Progenitor cell of endocrine pancreas (in vitro differentiated cells): ENCODE results near the gene OR6C3. TPM values are rescaled to one million over a fixed set of nuclear protein-coding genes. Genes with fewer than 3 reads are reported as not detected.

Experiments
- DNase-seq: peaks from one replicate; pipeline ENCODE4 v3.0.0; 2021; ENCODE audit warnings: low spot score; ENCODE audit not compliant: unreplicated experiment
- H3K27ac Mint-ChIP-seq: 2 replicates; pipeline ENCODE4 v1.8.0; 2021; ENCODE audit warnings: mild to moderate bottlenecking, moderate library complexity, mixed read lengths
- H3K27me3 Mint-ChIP-seq: 2 replicates; pipeline ENCODE4 v1.8.0; 2021; ENCODE audit warnings: mixed read lengths
- H3K36me3 Mint-ChIP-seq: 2 replicates; pipeline ENCODE4 v1.8.0; 2022; ENCODE audit warnings: mixed read lengths; ENCODE audit not compliant: insufficient read depth
- H3K4me1 Mint-ChIP-seq: 2 replicates; pipeline ENCODE4 v1.8.0; 2021; ENCODE audit warnings: low read depth, mixed read lengths
- H3K4me3 Mint-ChIP-seq: 2 replicates; pipeline ENCODE4 v1.8.0; 2021; ENCODE audit warnings: low read depth, mild to moderate bottlenecking, moderate library complexity, mixed read lengths
- H3K9me3 Mint-ChIP-seq: 2 replicates; pipeline ENCODE4 v1.8.0; 2021; ENCODE audit warnings: low read depth, mixed read lengths
- CTCF ChIP-seq: fragments of 200-600 bp; sonication (generic); IDR thresholded peaks from one replicate; pipeline ENCODE4 v1.5.0; 2021; ENCODE audit warnings: antibody characterized with exemption, mild to moderate bottlenecking; ENCODE audit not compliant: unreplicated experiment
- total RNA-seq: library from RNA; stranded (reverse); gene quantifications from 2 replicates; pipeline ENCODE4 v1.2.1, GENCODE V29; 2021

The OR6C3 gene
- total RNA-seq, 1 donor from 2014 or later, result not detected

- no peaks in the 10 kb centered on the region for H3K36me3 Mint-ChIP-seq
These were observed 42.0 kb downstream of the OR6C3 start for GRCh38 chr12:55372521-55372920.

More at GRCh38 chr12:55372521-55372920, 42.0 kb downstream of the OR6C3 start:
- H3K27me3 Mint-ChIP-seq, result no peaks in the 10 kb centered on the region
- H3K9me3 Mint-ChIP-seq, result no peaks in the 10 kb centered on the region
- no peak for TF ChIP-seq CTCF
- H3K27ac Mint-ChIP-seq, result no peak overlapping the region
- no peak for DNase-seq
- H3K4me1 Mint-ChIP-seq, result no peaks in the 10 kb centered on the region
- no peak overlapping the region for H3K4me3 Mint-ChIP-seq

Other genes with a start within 250 kb of the OR6C3 start
- not detected in 2 replicates for gene OR9K2, start 204.3 kb upstream of the OR6C3 start, total RNA-seq
- not detected in 2 replicates for gene OR10A7, start 109.7 kb upstream of the OR6C3 start, total RNA-seq
- not detected in 2 replicates for gene OR6C74, start 86.1 kb upstream of the OR6C3 start, total RNA-seq
- not detected in 2 replicates for gene OR6C6, start 34.2 kb upstream of the OR6C3 start, total RNA-seq
- not detected in 2 replicates for gene OR6C1, start 16.4 kb upstream of the OR6C3 start, total RNA-seq
- gene OR6C75, start 32.2 kb downstream of the OR6C3 start, total RNA-seq, result not detected in 2 replicates
- gene OR6C65, start 69.8 kb downstream of the OR6C3 start, total RNA-seq, result not detected in 2 replicates
- not detected in 2 replicates for gene OR6C76, start 95.5 kb downstream of the OR6C3 start, total RNA-seq
- gene OR6C2, start 113.3 kb downstream of the OR6C3 start, total RNA-seq, result not detected in 2 replicates
- not detected in 2 replicates for gene OR6C70, start 139.4 kb downstream of the OR6C3 start, total RNA-seq
- gene OR6C68, start 161.6 kb downstream of the OR6C3 start, total RNA-seq, result not detected in 2 replicates
- not detected in 2 replicates for gene OR6C4, start 218.9 kb downstream of the OR6C3 start, total RNA-seq
- not detected in 2 replicates for gene OR2AP1, start 241.7 kb downstream of the OR6C3 start, total RNA-seq